Caco-2 (cell line): ENCODE results near the gene ALG1L2. TPM values are rescaled to one million over a fixed set of nuclear protein-coding genes. Genes with fewer than 3 reads are reported as not detected.
A peak's percentile ranks its signal among the peaks of the same experiment; 100 is the strongest.
"Not testable (repeated sequence)": the region's sequence is repeated elsewhere in the genome, so short reads cannot be mapped to it uniquely, and the experiment has no call there.

Source experiments
- BruUV-seq: library from RNA; stranded (reverse); fragments of 400-500 nt; replicated peaks from 2 replicates; lab custom pipeline; 2021; lab: Mats Ljungman, UMichigan
- CTCF ChIA-PET: fragments of 300-600 bp; sonication (Branson Sonifier 250); formaldehyde crosslinking; loops from one replicate; lab custom pipeline; 2022; ENCODE audit warnings: antibody characterized with exemption; lab: Charles Lee
- POLR2A ChIA-PET: fragments of 300-600 bp; sonication (Branson Sonifier 250); formaldehyde crosslinking; loops from one replicate; lab custom pipeline; 2022; ENCODE audit warnings: antibody characterized with exemption; lab: Charles Lee
- DNase-seq, 2 experiments: peaks; one replicate each; pipeline versions ENCODE4 v3.0.0 to v3.0.0-alpha.2; 2020 to 2022
- H3K27me3 ChIP-seq: replicated peaks from 2 replicates; pipeline ENCODE4 v1.6.0; 2011; ENCODE audit warnings: low read length; ENCODE audit not compliant: control insufficient read depth, insufficient read depth
- H3K36me3 ChIP-seq: 2 replicates; pipeline ENCODE4 v1.5.1; 2011; ENCODE audit warnings: low read length; ENCODE audit not compliant: control insufficient read depth, insufficient read depth
- H3K4me1 ChIP-seq: fragments of 250-450 bp; sonication (Bioruptor Pico); 2 replicates; pipeline ENCODE4 v1.5.1; 2020; ENCODE audit warnings: mild to moderate bottlenecking
- H3K4me3 ChIP-seq: 2 replicates; pipeline ENCODE4 v1.5.1; 2011; ENCODE audit warnings: low read depth, mild to moderate bottlenecking, control low read depth, low read length
- H3K9me3 ChIP-seq: fragments of 250-450 bp; sonication (Bioruptor Pico); 2 replicates; pipeline ENCODE4 v1.5.1; 2020; ENCODE audit warnings: mild to moderate bottlenecking, moderate library complexity
- H3K27ac Mint-ChIP-seq: one replicate; pipeline ENCODE4 v1.8.0; 2022; ENCODE audit warnings: mixed read lengths; ENCODE audit not compliant: unreplicated experiment
- H3K27me3 Mint-ChIP-seq: one replicate; pipeline ENCODE4 v1.8.0; 2022; ENCODE audit warnings: mixed read lengths; ENCODE audit not compliant: insufficient read depth, unreplicated experiment
- H3K36me3 Mint-ChIP-seq: one replicate; pipeline ENCODE4 v1.8.0; 2022; ENCODE audit warnings: mild to moderate bottlenecking, mixed read lengths; ENCODE audit not compliant: insufficient read depth, unreplicated experiment
- H3K4me1 Mint-ChIP-seq: one replicate; pipeline ENCODE4 v1.8.0; 2022; ENCODE audit warnings: low read depth, mixed read lengths; ENCODE audit not compliant: unreplicated experiment
- H3K4me3 Mint-ChIP-seq: one replicate; pipeline ENCODE4 v1.8.0; 2022; ENCODE audit warnings: mild to moderate bottlenecking, moderate library complexity, mixed read lengths; ENCODE audit not compliant: unreplicated experiment
- H3K9me3 Mint-ChIP-seq: one replicate; pipeline ENCODE4 v1.8.0; 2022; ENCODE audit warnings: mixed read lengths; ENCODE audit not compliant: unreplicated experiment
- intact Hi-C: fragments of 100-400 bp; cut with micrococcal nuclease; formaldehyde crosslinking; loops from one replicate; pipeline ENCODE4 v1.10.0; 2022; ENCODE audit not compliant: unreplicated experiment
- total RNA-seq: library from RNA; stranded (reverse); gene quantifications from 2 replicates; pipeline ENCODE4 v1.2.3, GENCODE V29; 2022
- TF ChIP-seq, protein P1 (sequence below), 2 experiments: fragments of 200-600 bp in 1 of 2; IDR thresholded peaks; 1 replicate in 1 of 2; 2 replicates in 1 of 2; pipeline versions ENCODE4 v1.5.1 to v1.8.0; 2011 to 2022; ENCODE audit warnings: antibody characterized with exemption in 1 of 2, control low read depth in 1 of 2, inconsistent platforms in 1 of 2, low read depth in 1 of 2, low read length in 1 of 2, mild to moderate bottlenecking in 1 of 2, moderate library complexity in 1 of 2; ENCODE audit not compliant: insufficient read depth in 1 of 2, severe bottlenecking in 1 of 2, unreplicated experiment in 1 of 2

The ALG1L2 gene
- total RNA-seq, 1 experiment from 2014 or later: 1.6 TPM

DNA sequence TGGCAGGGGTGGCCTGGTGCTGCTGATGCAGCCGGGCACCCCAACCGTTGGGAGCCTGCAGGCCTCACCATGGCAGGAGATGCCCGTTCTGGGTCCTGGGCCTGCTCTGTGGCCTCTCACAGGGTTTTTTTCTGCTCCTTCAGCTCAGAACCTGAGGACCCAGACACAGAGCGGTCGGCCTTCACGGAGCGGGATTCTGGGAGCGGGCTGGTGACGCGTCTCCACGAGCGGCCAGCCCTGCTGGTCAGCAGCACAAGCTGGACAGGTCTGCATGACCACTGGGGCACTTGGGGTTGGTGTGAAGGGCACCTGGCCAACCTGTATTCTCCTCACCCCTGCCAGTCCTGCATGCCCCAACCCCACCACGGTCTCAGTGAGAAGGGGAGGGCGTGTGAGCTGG lies 10.3 kb downstream of the ALG1L2 start:
- no peak for DNase-seq
- H3K27me3 ChIP-seq: no peaks in the 10 kb centered on the region
- TF ChIP-seq, protein P1, sequence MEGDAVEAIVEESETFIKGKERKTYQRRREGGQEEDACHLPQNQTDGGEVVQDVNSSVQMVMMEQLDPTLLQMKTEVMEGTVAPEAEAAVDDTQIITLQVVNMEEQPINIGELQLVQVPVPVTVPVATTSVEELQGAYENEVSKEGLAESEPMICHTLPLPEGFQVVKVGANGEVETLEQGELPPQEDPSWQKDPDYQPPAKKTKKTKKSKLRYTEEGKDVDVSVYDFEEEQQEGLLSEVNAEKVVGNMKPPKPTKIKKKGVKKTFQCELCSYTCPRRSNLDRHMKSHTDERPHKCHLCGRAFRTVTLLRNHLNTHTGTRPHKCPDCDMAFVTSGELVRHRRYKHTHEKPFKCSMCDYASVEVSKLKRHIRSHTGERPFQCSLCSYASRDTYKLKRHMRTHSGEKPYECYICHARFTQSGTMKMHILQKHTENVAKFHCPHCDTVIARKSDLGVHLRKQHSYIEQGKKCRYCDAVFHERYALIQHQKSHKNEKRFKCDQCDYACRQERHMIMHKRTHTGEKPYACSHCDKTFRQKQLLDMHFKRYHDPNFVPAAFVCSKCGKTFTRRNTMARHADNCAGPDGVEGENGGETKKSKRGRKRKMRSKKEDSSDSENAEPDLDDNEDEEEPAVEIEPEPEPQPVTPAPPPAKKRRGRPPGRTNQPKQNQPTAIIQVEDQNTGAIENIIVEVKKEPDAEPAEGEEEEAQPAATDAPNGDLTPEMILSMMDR (IDR thresholded peaks at IDR 0.05; ENCODE audit: insufficient read depth in 1 of 2, low read depth in 1 of 2, low read length in 1 of 2, severe bottlenecking in 1 of 2, unreplicated experiment in 1 of 2): no peak
- H3K9me3 Mint-ChIP-seq: no peaks in the 10 kb centered on the region
- H3K36me3 Mint-ChIP-seq: no peaks in the 10 kb centered on the region
- BruUV-seq: no TSS peak
- H3K27ac Mint-ChIP-seq: no peak overlapping the region
- ChIA-PET CTCF (no interaction called here), POLR2A (no interaction called here)
- H3K36me3 ChIP-seq: no peaks in the 10 kb centered on the region
- intact Hi-C loops: no loop called here
- no peak overlapping the region for H3K4me3 Mint-ChIP-seq
- no peak overlapping the region for H3K4me3 ChIP-seq
- H3K9me3 ChIP-seq: no peaks in the 10 kb centered on the region
- H3K4me1 Mint-ChIP-seq: no peaks in the 10 kb centered on the region
- H3K27me3 Mint-ChIP-seq: no peaks in the 10 kb centered on the region
- H3K4me1 ChIP-seq: no peaks in the 10 kb centered on the region

DNA sequence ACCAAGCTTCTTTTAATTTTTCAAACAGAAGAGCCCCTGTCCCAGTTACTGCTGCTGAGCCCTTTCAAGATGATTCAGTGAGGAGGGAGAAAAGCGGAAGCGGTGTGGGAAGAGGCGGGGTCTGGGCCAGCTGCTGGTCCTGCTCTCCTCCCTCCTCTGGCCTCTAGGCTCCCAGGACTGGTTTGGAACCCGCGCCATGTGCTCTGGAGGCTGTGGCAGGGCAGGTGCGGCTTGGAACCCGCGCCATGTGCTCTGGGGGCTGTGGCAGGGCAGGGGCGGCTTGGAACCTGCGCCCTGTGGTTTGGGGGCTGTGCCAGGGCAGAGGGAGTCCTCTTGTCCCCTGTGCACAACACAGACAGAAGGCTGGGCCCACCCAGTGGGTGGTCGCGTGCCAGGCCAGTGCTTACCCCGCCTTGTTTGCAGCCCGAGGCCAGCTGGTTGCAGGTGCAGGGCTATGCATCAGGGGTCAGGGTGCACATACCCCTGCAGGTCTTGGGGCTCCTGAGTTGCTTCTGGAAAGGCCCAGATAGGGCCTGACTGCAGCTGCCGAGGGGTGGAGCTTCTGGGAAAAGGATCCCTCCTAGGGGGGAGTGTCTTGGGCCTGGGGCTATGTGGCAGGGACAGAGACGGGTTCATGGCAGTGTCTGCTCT lies 12.2 kb downstream of the ALG1L2 start:
- no peak for DNase-seq
- BruUV-seq: no TSS peak
- Histone ChIP-seq H3K9me3 (no peaks in the 10 kb centered on the region), H3K27me3 (no peaks in the 10 kb centered on the region), H3K4me1 (no peaks in the 10 kb centered on the region), H3K36me3 (no peaks in the 10 kb centered on the region), H3K4me3 (no peak overlapping the region)
- Mint-ChIP-seq H3K4me1 (no peaks in the 10 kb centered on the region), H3K27ac (no peak overlapping the region), H3K36me3 (no peaks in the 10 kb centered on the region), H3K27me3 (no peaks in the 10 kb centered on the region), H3K9me3 (no peaks in the 10 kb centered on the region), H3K4me3 (no peak overlapping the region)
- ChIA-PET CTCF (interaction anchor here (1.0 kb wide), 1 partner anchor 18 kb away, joined by 3 read pairs; no protein-coding TSS in a partner anchor), POLR2A (no interaction called here)
- TF ChIP-seq, protein P1 (IDR thresholded peaks at IDR 0.05; ENCODE audit: insufficient read depth in 1 of 2, low read depth in 1 of 2, low read length in 1 of 2, severe bottlenecking in 1 of 2, unreplicated experiment in 1 of 2): no peak
- intact Hi-C loops: no loop called here

DNA sequence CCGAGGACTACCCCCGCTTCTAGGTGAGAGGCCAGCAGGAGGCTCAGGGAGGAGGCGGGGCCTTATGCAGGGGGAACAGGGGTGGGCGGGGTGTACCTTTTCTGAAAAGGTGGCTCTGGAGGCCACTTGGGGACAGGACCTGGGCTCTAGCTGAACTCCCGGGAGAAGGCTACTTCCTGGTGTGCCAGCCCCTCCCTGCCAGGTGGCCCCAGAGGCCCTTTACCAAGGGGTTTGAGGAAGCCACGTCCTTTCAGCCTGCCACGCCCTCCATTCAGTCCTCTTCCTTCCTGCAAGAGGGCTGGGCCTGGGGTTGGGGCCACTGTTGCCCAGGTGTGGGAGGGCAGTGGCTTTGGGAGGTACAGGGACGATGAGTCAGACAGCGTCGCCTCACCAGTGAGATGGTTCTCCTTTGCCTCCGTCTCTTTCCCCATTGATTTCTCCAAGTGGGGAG lies 12.9 kb downstream of the ALG1L2 start:
- H3K4me3 Mint-ChIP-seq, H3K27ac Mint-ChIP-seq, H3K4me1 ChIP-seq, H3K9me3 Mint-ChIP-seq, H3K36me3 Mint-ChIP-seq, BruUV-seq, intact Hi-C loops, CTCF ChIA-PET, H3K36me3 ChIP-seq, POLR2A ChIA-PET, H3K4me1 Mint-ChIP-seq, H3K4me3 ChIP-seq, H3K9me3 ChIP-seq, H3K27me3 ChIP-seq, H3K27me3 Mint-ChIP-seq: not testable (repeated sequence)
- peak in 1 of 2 experiments; percentile 49 for DNase-seq

DNA sequence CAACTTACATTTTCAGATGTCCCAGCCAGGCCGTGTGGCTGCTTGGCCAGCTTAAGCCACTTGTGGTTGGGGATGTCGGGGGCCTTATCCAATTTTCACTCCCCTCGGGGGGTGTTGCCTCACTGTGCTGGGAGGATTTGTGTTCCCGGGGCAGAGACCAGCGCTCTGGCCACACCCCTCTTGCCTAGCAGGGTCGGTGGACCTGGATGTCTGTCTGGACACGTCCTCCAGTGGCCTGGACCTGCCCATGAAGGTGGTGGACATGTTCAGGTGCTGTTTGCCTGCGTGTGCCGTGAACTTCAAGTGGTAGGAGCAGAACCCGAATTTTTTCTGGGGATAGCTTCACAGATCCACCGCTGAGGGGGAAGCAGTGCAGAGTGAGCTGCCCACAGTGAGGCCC lies 14.2 kb downstream of the ALG1L2 start:
- H3K36me3 Mint-ChIP-seq, H3K4me3 Mint-ChIP-seq, H3K4me1 Mint-ChIP-seq, H3K27me3 Mint-ChIP-seq, H3K9me3 ChIP-seq, H3K4me1 ChIP-seq, intact Hi-C loops, H3K27ac Mint-ChIP-seq, H3K4me3 ChIP-seq, H3K9me3 Mint-ChIP-seq, CTCF ChIA-PET, H3K27me3 ChIP-seq, H3K36me3 ChIP-seq, BruUV-seq, DNase-seq, POLR2A ChIA-PET: not testable (repeated sequence)

DNA sequence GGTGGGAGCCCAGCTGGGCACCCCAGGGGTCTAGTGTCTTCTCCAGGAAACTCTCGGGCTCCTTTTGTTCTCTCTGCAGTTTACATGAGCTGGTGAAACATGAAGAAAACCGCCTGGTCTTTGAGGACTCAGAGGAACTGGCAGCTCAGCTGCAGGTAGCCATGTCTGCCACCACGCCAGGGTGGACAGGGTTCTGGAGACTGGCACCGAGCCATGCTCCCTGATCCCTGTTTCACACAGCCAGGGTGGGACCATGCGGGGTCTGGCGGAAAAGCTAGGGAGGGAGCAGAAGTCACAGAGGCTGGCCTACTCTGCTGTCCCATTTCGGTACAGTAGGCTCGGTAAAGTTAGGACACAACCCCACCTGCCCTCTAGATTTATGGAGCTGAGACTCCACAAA lies 15.5 kb downstream of the ALG1L2 start:
- DNase-seq, H3K4me3 ChIP-seq, H3K4me3 Mint-ChIP-seq, H3K27ac Mint-ChIP-seq, H3K4me1 Mint-ChIP-seq, intact Hi-C loops, H3K36me3 ChIP-seq, H3K9me3 Mint-ChIP-seq, POLR2A ChIA-PET, H3K27me3 ChIP-seq, H3K36me3 Mint-ChIP-seq, H3K27me3 Mint-ChIP-seq, BruUV-seq, H3K4me1 ChIP-seq, H3K9me3 ChIP-seq: not testable (repeated sequence)
- CTCF ChIA-PET: interaction anchor here (1.3 to 3.2 kb wide), 2 partner anchors 154 to 156 kb away, joined by 3 to 34 read pairs; no protein-coding TSS in a partner anchor
